Measurements from ENCODE around the gene MRRF.

The MRRF gene

GRCh38 chr9:122347348-122348287 is 82.9 kb downstream of the MRRF start:
- H3K4me3 ChIP-seq (ENCODE audit: low read length): peak overlapping the region; percentile 45
- DNase-seq (ENCODE audit: low read depth): peak; percentile 50
- TF ChIP-seq CTCF (IDR thresholded peaks at IDR 0.05; ENCODE audit: insufficient read depth, low read depth, low read length, missing control alignments): peak; percentile 13

- H3K4me3 ChIP-seq (ENCODE audit: low read length): no peak overlapping the region
- no peak for DNase-seq (ENCODE audit: low read depth)
- TF ChIP-seq CTCF (IDR thresholded peaks at IDR 0.05; ENCODE audit: insufficient read depth, low read depth, low read length, missing control alignments): no peak
These were observed 83.7 kb downstream of the MRRF start for GRCh38 chr9:122348288-122348777.

- no peak for TF ChIP-seq CTCF (IDR thresholded peaks at IDR 0.05; ENCODE audit: insufficient read depth, low read depth, low read length, missing control alignments)
- no peak for DNase-seq (ENCODE audit: low read depth)
- no peak overlapping the region for H3K4me3 ChIP-seq (ENCODE audit: low read length)
These were observed 84.1 kb downstream of the MRRF start for GRCh38 chr9:122348791-122349190.

GRCh38 chr9:122349201-122349600 is 84.5 kb downstream of the MRRF start:
- no peak for DNase-seq (ENCODE audit: low read depth)
- TF ChIP-seq CTCF (IDR thresholded peaks at IDR 0.05; ENCODE audit: insufficient read depth, low read depth, low read length, missing control alignments): no peak
- H3K4me3 ChIP-seq (ENCODE audit: low read length): no peak overlapping the region

- peak; percentile 94 for TF ChIP-seq CTCF (IDR thresholded peaks at IDR 0.05; ENCODE audit: insufficient read depth, low read depth, low read length, missing control alignments)
- H3K4me3 ChIP-seq (ENCODE audit: low read length): no peak overlapping the region
- peak; percentile 70 for DNase-seq (ENCODE audit: low read depth)
These were observed 86.1 kb downstream of the MRRF start for GRCh38 chr9:122350577-122351355.

GRCh38 chr9:122354536-122355199 is 90.0 kb downstream of the MRRF start:
- TF ChIP-seq CTCF (IDR thresholded peaks at IDR 0.05; ENCODE audit: insufficient read depth, low read depth, low read length, missing control alignments): no peak
- DNase-seq (ENCODE audit: low read depth): no peak
- no peak overlapping the region for H3K4me3 ChIP-seq (ENCODE audit: low read length)

Data from epithelial cell of esophagus (primary cell).